GM23248 (cell line): ENCODE results near the gene PDE6G. TPM values are rescaled to one million over a fixed set of nuclear protein-coding genes. Genes with fewer than 3 reads are reported as not detected.

Experiments
- DNase-seq: peaks from one replicate; pipeline ENCODE4 v3.0.0-alpha.2; 2015
- H2AFZ ChIP-seq: fragments of 200-600 bp; sonication (generic); 2 replicates; pipeline ENCODE4 v1.6.1; 2016; ENCODE audit warnings: antibody characterized with exemption
- H3F3A ChIP-seq: fragments of 200-600 bp; sonication (generic); 2 replicates; pipeline ENCODE4 v1.6.1; 2016; ENCODE audit warnings: mild to moderate bottlenecking, antibody characterized with exemption, mixed run types; ENCODE audit not compliant: insufficient read depth
- H3K27ac ChIP-seq: fragments of 200-600 bp; sonication (generic); 2 replicates; pipeline ENCODE4 v1.5.1; 2016; ENCODE audit warnings: mild to moderate bottlenecking
- H3K27me3 ChIP-seq: fragments of 200-600 bp; sonication (generic); replicated peaks from 2 replicates; pipeline ENCODE4 v1.6.1; 2016; ENCODE audit warnings: mild to moderate bottlenecking; ENCODE audit not compliant: insufficient read depth
- H3K36me3 ChIP-seq: fragments of 200-600 bp; sonication (generic); 2 replicates; pipeline ENCODE4 v1.6.1; 2016; ENCODE audit warnings: low read depth, mild to moderate bottlenecking
- H3K4me1 ChIP-seq: fragments of 200-600 bp; sonication (generic); 2 replicates; pipeline ENCODE4 v1.6.1; 2016; ENCODE audit warnings: mild to moderate bottlenecking; ENCODE audit not compliant: insufficient read depth
- H3K4me2 ChIP-seq: fragments of 200-600 bp; sonication (generic); one replicate; pipeline ENCODE4 v1.6.1; 2016; ENCODE audit warnings: mild to moderate bottlenecking; ENCODE audit not compliant: unreplicated experiment
- H3K4me3 ChIP-seq: fragments of 200-600 bp; sonication (generic); 2 replicates; pipeline ENCODE4 v1.5.1; 2016; ENCODE audit warnings: mild to moderate bottlenecking
- H3K79me2 ChIP-seq: fragments of 200-600 bp; sonication (generic); 2 replicates; pipeline ENCODE4 v1.6.1; 2016; ENCODE audit warnings: mild to moderate bottlenecking; ENCODE audit not compliant: insufficient read depth
- H3K9ac ChIP-seq: fragments of 200-600 bp; sonication (generic); 2 replicates; pipeline ENCODE4 v1.6.1; 2016; ENCODE audit warnings: mild to moderate bottlenecking
- H3K9me2 ChIP-seq: fragments of 200-600 bp; sonication (generic); 2 replicates; pipeline ENCODE4 v1.6.1; 2016; ENCODE audit warnings: mixed run types, mild to moderate bottlenecking, moderate library complexity; ENCODE audit not compliant: insufficient read depth
- H3K9me3 ChIP-seq: fragments of 200-600 bp; sonication (generic); one replicate; pipeline ENCODE4 v1.6.1; 2017; ENCODE audit warnings: low read depth
- H4K20me1 ChIP-seq: fragments of 200-600 bp; sonication (generic); 2 replicates; pipeline ENCODE4 v1.6.0; 2016; ENCODE audit not compliant: insufficient read depth
- EZH2 ChIP-seq: fragments of 200-600 bp; sonication (generic); IDR thresholded peaks from 2 replicates; pipeline ENCODE4 v1.6.1; 2018; ENCODE audit warnings: antibody characterized with exemption, mild to moderate bottlenecking; ENCODE audit not compliant: insufficient read depth, poor library complexity, severe bottlenecking
- EZH2phosphoT487 ChIP-seq: fragments of 200-600 bp; sonication (generic); IDR thresholded peaks from 2 replicates; pipeline ENCODE4 v1.6.1; 2018; ENCODE audit warnings: antibody characterized with exemption, moderate library complexity, mild to moderate bottlenecking, low read depth; ENCODE audit not compliant: insufficient read depth
- WGBS, 2 experiments: methylation state at CpG; one replicate each; pipeline ENCODE4 v1.1.6; 2015 to 2017; ENCODE audit warnings: low lambda C conversion rate in 2 of 2, low coverage in 1 of 2; ENCODE audit errors: missing lambda C conversion rate in 2 of 2; 5-methylcytosine and 5-hydroxymethylcytosine counted together
- in situ Hi-C: fragments of 300-500 bp; cut with MboI; formaldehyde crosslinking; loops from 2 replicates; pipeline ENCODE4 v1.15.0; 2020
- polyA plus RNA-seq: library from polyadenylated mRNA; unstranded; fragments of >200 nt; fragmentation: Nextera tagmentation; extraction: Ambion mirVana; gene quantifications from 2 replicates; pipeline ENCODE4 v1.2.1, GENCODE V29; 2016
- total RNA-seq: library from RNA; depleted of rRNA; stranded (reverse); fragments of >200 nt; shearing (Covaris generic); gene quantifications from 2 replicates; pipeline ENCODE4 v1.2.3, GENCODE V29; 2014

The PDE6G gene
- total and polyA plus RNA-seq, 2 experiments from 2014 or later, result not detected

- Histone ChIP-seq H3K4me1 (peaks cover 3% of the 10 kb centered on the region; the same call in 1 of the 2 replicates), H3F3A (no peaks in the 10 kb centered on the region), H3K36me3 (no peaks in the 10 kb centered on the region), H4K20me1 (no peaks in the 10 kb centered on the region), H3K27me3 (peaks cover 15% of the 10 kb centered on the region; the same call in 1 of the 2 replicates), H2AFZ (no peak overlapping the region), H3K27ac (no peak overlapping the region), H3K4me3 (0 out of 2 replicates have a peak overlapping the region, but pooled peaks have one; percentile 37), H3K4me2 (no peak overlapping the region), H3K9me3 (no peaks in the 10 kb centered on the region), H3K79me2 (no peaks in the 10 kb centered on the region), H3K9me2 (no peaks in the 10 kb centered on the region), H3K9ac (no peak overlapping the region)
- in situ Hi-C loops, result no loop called here
- TF ChIP-seq EZH2phosphoT487, result no peak
- TF ChIP-seq EZH2, result no peak
- WGBS, 2 experiments, result 20 to 23% methylated on average over 16 to 21 of the region's 21 CpGs
- no peak for DNase-seq
These were observed 8.7 kb downstream of the PDE6G start for GRCh38 chr17:81647640-81648012.

DNA sequence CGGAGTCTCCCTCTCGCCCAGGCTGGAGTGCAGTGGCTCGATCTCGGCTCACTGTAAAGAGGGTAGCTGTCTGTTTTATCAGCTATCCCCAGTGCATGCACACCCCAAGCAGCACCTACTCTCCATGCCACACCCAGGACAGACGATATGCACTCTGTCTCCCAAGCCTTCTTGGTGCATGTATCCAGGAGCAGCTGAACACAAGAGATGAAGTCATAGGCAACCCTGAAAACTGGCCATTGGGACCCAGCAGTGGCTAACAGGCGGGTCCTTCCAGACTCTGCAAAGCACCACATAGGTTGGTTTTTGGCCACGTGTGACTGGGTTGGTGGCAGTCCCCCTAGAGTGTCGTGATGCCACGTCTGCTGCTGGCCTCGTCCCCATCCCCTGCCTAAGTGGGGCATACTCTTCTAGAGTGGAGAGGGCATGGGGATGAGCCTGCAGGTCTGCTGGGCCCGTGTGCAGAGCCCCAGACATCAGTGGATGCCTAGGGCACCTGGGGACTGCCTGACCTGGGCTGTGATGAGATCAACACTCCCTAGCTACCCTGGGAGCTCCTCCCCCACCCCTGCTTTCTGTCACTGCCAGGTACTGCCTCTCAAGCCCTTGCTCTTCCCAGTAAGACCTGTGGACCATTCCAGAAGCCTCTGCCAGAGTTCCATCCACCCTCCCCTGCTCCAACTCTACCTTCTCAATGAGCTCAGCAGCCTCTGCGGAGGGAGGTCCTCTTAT, 9.3 kb downstream of the PDE6G start:
- no peaks in the 10 kb centered on the region for H3F3A ChIP-seq
- no peak overlapping the region for H3K9ac ChIP-seq
- in situ Hi-C loops, result no loop called here
- H3K79me2 ChIP-seq, result no peaks in the 10 kb centered on the region
- H3K4me1 ChIP-seq, result peaks cover 9% of the 10 kb centered on the region
- no peaks in the 10 kb centered on the region for H3K36me3 ChIP-seq
- H4K20me1 ChIP-seq, result no peaks in the 10 kb centered on the region
- no peak overlapping the region for H3K27ac ChIP-seq
- 45 to 55% methylated on average over 12 of the region's 12 CpGs for WGBS, 2 experiments
- DNase-seq, result no peak
- no peak overlapping the region for H2AFZ ChIP-seq
- H3K27me3 ChIP-seq, result peaks cover 15% of the 10 kb centered on the region; the same call in 1 of the 2 replicates
- TF ChIP-seq EZH2phosphoT487, result no peak
- no peak for TF ChIP-seq EZH2
- H3K4me2 ChIP-seq, result no peak overlapping the region
- no peaks in the 10 kb centered on the region for H3K9me3 ChIP-seq
- H3K9me2 ChIP-seq, result no peaks in the 10 kb centered on the region
- H3K4me3 ChIP-seq, result no peak overlapping the region

GRCh38 chr17:81644976-81645952, 11.1 kb downstream of the PDE6G start:
- Histone ChIP-seq H3K9me3 (no peaks in the 10 kb centered on the region), H3K4me1 (peaks cover 12% of the 10 kb centered on the region), H3K9ac (no peak overlapping the region), H3K27ac (no peak overlapping the region), H3K27me3 (peaks cover 15% of the 10 kb centered on the region; the same call in 1 of the 2 replicates), H3K4me2 (no peak overlapping the region), H3K79me2 (no peaks in the 10 kb centered on the region), H3K9me2 (no peaks in the 10 kb centered on the region), H2AFZ (no peak overlapping the region), H3F3A (no peaks in the 10 kb centered on the region), H3K36me3 (no peaks in the 10 kb centered on the region), H3K4me3 (no peak overlapping the region), H4K20me1 (no peaks in the 10 kb centered on the region)
- TF ChIP-seq EZH2 (no peak), EZH2phosphoT487 (no peak)
- WGBS, 2 experiments, result 84 to 88% methylated on average over 28 to 29 of the region's 29 CpGs
- DNase-seq, result no peak
- in situ Hi-C loops, result no loop called here

DNA sequence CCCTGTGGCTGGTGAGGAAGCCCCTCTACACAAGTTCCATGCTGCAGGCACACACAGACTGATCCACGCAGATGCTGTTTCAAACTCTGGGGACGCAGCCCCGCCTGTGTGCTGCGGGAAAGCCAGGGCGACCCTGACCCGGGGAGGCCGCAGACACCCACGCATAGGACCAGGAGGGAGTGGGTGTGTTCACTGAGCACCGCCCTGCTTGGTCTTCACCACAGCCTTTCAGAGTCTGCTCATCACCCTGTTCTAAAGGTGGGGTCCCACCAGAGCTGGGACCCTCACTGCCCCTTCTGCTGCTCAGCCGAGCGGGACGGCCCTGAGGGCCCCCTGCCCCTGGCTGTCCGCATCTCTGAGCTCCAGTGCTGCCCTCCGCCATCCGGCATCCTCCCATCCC, 11.8 kb downstream of the PDE6G start:
- no peaks in the 10 kb centered on the region for H3F3A ChIP-seq
- H3K27me3 ChIP-seq, result peaks cover 15% of the 10 kb centered on the region; the same call in 1 of the 2 replicates
- no peak overlapping the region for H3K4me3 ChIP-seq
- H4K20me1 ChIP-seq, result no peaks in the 10 kb centered on the region
- H3K36me3 ChIP-seq, result no peaks in the 10 kb centered on the region
- TF ChIP-seq EZH2phosphoT487 (no peak), EZH2 (no peak)
- peaks cover 12% of the 10 kb centered on the region for H3K4me1 ChIP-seq
- in situ Hi-C loops, result no loop called here
- no peaks in the 10 kb centered on the region for H3K9me3 ChIP-seq
- no peak for DNase-seq
- H3K27ac ChIP-seq, result no peak overlapping the region
- H2AFZ ChIP-seq, result no peak overlapping the region
- H3K79me2 ChIP-seq, result no peaks in the 10 kb centered on the region
- WGBS, 2 experiments, result 89 to 90% methylated on average over 15 of the region's 15 CpGs
- H3K9ac ChIP-seq, result no peak overlapping the region
- H3K4me2 ChIP-seq, result no peak overlapping the region
- no peaks in the 10 kb centered on the region for H3K9me2 ChIP-seq
